Dedifferentiated amniotic fluid mesenchymal stem cell (primary cell): ENCODE results near the gene FAM114A1.
A peak's percentile ranks its signal among the peaks of the same experiment; 100 is the strongest.
"Not testable (repeated sequence)": the region's sequence is repeated elsewhere in the genome, so short reads cannot be mapped to it uniquely, and the experiment has no call there.

Experiments
- DNase-seq: peaks from one replicate; pipeline ENCODE4 v3.0.0-alpha.2; 2016; ENCODE audit errors: extremely low spot score

The FAM114A1 gene

DNA sequence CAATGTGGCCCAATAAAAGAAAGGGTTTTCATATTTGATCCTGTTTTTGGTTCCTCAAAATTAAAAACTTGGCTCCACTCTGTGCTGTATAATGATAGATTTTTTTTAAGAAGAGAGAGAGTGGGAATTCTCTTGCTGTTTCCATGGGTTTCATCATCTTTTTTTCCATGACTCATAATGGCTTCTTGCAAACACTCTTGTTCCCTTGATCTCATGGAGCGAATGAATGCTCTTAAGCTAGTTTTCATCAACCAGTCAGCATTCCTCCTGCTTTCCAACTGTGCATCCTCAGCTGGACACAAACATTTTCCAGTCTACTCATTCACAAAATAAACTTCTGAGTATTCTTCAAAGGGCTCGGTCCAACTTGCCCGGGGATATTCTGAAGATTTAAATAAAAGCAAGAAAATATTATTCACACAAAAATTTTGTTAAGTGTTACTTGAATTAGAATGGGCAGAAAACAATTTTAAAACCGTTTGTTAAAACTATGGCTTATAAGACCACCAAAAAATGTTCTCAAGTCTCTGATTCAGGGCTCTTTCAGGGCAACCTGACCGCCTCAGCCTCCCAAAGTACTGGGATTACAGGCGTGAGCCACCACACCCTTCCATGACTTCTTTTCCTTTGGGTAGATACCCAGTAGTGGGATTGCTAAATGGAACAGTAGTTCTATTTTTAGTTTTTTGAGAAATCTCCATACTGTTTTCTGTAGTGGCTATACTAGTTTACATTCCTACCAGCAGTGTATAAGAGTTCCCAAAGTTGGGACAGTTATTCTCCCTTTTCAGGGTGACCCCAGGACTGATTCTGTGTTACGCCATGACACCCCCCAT is 99.9 kb downstream of the FAM114A1 start:
- peak; percentile 98 for DNase-seq

DNA sequence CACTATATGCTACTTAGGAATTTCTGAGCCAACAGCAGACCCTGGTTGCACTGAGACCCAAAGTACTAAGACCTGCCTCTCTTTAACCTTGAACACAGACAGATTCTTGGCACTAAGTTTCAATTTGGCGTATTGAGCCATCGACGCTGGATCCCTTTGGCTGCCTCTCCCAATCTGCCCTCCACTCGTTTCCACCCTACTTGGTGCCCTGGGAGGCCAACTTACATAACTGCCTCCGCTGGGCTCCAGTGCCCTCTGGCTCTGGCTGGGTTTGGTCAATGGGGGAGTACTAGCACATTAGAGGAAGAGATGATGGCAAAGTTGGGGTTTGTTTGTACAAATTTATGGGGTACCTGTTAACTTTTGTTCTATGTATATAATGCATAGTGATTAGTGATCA is 101.1 kb downstream of the FAM114A1 start:
- DNase-seq, result no peak

GRCh38 chr4:38976308-38976707 is 108.7 kb downstream of the FAM114A1 start:
- DNase-seq, result no peak

GRCh38 chr4:38979081-38979480 is 111.5 kb downstream of the FAM114A1 start:
- no peak for DNase-seq

DNA sequence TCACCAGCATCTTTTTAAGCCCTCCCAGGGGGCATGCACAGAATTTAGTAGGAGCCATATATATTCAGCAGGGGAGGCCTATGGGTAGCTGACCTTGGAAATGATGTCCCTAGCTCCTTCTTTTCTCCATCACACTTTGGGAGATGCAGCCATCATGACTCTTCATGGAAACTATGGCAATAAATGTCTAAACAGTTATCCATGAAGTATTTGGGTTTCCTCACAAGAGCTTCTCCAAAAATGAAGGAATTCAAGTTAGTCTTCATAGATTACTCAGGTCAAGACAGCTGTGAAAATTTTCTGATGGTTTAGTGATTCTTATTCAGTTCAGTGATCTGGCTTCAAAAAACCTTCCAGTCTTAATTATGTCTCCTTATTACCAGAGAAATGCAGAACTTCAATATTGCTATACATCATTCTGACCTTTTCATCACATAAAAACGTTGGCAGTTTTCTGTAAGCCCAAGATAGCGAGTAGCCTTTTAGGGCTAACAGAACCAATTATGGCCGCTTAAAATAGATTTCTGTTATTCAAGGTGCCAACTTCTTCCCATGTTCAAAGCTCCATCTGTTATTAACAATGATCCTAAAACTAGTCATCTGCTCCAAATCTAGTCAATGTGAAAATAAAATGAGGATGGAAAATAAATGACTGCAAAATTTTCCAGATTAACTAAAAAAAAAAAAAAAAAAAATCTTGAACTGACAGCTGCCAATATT is 112.1 kb downstream of the FAM114A1 start:
- DNase-seq, result no peak

GRCh38 chr4:38980903-38981676 is 113.5 kb downstream of the FAM114A1 start:
- peak; percentile 33 for DNase-seq

DNA sequence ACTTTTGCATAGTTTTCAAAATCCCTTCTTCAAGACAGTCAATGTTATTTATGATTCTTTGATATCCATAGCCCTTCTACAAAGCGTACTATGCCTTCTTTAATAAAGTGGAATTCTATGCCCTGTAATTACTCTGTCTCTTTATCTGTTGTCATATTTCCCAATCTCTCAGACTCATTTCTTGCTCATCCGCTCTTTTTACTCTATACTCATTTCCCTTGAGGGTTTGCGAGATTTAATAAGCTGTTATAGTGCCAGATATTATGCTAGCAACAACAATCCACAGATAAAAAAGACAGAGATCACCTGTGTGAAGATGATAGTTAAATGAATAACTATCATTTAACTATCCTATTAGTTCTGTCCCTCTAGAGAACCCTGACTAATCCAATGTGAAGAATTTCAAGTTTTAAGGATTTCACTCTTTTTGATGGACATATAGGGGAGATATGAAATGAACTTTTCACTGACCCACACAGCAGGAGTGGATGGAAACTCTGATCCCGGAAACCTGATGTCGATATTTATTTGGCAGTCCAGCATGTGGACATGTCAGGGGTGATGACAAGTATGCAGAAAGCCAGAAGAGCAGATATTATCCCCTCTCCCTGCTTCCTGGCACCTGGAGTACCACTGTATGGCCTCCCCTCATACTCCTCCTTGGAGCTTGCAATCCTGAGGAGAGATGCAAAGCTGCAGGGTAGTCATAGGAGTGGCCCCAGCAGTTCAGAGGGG is 114.9 kb downstream of the FAM114A1 start:
- DNase-seq, result no peak

DNA sequence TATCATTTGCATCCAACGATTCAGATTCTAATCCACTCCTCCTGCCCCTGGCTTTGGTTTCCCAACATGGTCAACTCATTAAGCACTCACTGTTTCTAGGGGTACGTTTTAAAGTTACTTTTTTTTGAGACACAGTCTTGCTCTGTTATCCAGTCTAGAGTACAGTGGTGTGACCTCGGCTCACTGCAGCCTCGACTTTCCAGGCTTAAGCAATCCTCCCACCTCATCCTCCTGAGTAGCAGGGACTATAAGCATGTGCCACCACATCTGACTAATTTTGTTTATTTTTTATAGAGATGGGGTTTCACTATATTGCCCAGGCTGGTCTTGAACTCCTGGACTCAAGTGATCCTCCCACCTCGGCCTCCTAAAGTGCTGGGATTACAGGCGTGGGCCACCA is 115.7 kb downstream of the FAM114A1 start:
- DNase-seq, result no peak

- no peak for DNase-seq
These were observed 116.4 kb downstream of the FAM114A1 start for GRCh38 chr4:38983787-38984598.

- no peak for DNase-seq
These were observed 117.9 kb downstream of the FAM114A1 start for GRCh38 chr4:38985410-38986100.

DNA sequence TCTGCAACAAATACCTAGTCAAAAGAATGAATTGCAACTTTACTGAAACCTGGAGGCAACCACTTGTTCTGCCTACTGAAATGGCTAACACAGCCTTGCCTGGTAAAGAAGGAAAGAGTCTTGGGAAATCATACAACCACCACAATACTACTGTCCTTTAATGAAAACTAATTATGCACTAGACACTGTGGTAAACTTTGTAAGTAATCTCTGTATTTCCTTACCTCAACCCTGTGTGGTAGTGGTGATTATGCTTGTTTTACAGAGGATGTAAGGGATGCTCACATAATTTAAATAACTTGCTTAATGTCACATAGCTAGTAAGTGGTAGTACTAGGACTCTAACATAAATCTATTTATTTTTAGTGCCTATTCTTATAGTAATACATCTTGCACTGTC is 119.9 kb downstream of the FAM114A1 start:
- DNase-seq, result no peak

DNA sequence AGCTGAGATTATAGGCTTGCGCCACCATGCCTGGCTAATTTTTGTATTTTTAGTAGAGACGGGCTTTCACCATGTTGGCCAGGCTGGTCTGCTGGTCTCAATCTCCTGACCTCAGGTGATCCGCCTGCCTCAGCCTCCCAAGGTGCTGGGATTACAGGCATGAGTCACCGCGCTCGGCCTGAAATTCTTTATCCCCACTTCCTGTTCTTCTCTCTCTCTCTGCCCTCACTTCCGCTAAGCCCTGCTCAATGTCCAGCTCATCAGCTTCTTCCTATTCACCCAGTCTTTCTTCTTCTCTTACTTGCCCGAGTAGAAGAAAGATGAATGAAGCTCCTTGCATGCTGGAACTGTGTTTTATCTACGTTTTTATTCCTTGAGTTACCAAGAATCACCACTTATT is 120.7 kb downstream of the FAM114A1 start:
- DNase-seq, result not testable (repeated sequence)

DNA sequence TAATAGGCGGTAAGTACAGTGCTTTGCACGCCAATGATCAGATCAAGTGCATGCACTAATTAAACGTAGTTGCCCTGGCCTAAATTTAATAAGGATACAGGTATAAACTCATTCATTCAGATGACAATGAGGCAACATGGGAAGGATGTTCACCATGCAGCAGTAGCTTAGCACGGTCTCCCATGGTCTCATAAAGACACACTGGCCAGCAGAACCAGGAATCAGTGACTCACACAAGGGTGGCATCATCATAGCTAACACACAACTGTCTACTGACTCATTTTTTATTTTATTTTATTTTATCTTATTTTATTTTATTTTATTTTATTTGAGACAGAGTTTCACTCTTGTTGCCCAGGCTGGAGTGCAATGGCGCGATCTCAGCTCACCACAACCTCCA is 121.9 kb downstream of the FAM114A1 start:
- DNase-seq, result no peak

DNA sequence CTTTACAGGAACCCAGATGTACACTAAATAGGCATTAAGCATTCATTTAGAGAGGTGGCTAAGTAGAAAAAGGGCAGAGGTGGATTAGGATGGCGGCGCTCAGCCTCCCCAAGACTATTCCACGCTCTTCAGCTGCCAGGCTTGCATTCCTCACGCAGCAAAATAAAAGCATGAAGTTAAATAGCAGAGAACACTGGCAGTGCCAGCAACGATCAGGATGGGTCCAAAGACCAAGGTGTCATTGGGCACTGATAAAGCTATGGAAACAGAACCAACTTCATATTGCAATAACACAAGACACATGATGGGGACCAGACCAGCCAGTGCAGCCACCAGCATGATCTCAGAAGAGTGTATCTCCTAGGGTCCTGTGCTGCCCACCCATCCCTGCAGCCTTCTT is 122.6 kb downstream of the FAM114A1 start:
- DNase-seq, result no peak

DNA sequence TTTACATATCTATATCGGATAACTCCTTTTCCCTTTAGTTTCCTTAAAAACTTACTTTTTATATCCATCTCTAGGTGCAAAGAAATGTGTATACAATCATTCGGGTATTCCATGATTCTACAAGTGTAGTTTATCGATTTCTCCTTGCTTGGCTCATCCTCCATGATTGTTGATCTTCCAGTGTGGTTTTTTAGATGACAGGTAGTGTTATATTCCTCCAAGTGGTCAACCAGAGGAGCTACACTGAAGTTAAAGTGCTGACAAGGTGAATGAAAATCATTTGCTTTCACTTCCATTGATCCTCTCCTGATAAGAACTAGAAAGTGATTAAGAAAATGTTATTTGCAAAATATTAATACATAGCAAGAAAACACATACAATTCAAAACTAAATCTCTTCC is 126.1 kb downstream of the FAM114A1 start:
- no peak for DNase-seq

- no peak for DNase-seq
These were observed 126.5 kb downstream of the FAM114A1 start for GRCh38 chr4:38994135-38994534.
